Suppressor macrophage treated with lipopolysaccharide for 1 hour (primary cell): Measurements from ENCODE around the gene FOXP1.

ENCODE experiments used
- DNase-seq, 3 donors: peaks; one replicate each; pipeline ENCODE4 v3.0.0-alpha.2; 2020 to 2022

FOXP1 gene

DNA sequence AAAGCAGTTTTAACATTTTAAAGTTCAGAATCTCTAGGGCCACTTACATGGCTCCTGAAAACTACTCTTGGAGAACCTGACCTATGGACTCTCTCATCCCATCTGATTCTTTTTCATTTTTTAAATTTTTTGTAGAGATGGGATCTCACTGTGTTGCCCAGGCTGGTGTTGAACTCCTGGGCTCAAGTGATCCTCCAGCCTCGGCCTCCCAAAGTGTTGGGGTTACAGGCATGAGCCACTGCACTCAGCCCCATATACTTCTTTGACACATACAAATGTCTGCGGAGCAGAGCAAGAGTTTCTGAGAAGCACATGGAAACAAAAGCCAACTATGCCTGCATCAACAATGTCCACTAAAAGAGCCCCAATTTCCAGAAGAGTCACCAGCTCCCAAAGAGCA is 189.8 kb downstream of the FOXP1 start:
- DNase-seq: no peak

DNA sequence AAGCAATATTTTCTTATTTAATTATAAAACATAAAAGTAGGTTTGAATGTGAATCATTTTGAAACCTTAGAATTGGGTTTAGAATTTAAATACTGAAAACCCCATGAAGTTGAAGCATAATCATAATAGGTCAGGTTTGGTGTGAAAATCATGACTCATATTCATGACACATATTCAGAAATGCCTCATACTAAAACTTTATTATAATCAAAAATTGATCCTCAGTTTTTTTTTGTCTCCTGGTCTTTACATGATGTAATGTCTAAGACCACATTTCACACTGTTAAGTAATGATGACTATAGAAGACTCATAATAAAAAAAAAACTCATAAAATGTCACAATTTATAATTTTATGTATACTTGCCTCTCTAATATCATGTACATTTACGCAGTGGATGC is 190.4 kb downstream of the FOXP1 start:
- DNase-seq: peak; percentile 33 to 86 (median 76)

DNA sequence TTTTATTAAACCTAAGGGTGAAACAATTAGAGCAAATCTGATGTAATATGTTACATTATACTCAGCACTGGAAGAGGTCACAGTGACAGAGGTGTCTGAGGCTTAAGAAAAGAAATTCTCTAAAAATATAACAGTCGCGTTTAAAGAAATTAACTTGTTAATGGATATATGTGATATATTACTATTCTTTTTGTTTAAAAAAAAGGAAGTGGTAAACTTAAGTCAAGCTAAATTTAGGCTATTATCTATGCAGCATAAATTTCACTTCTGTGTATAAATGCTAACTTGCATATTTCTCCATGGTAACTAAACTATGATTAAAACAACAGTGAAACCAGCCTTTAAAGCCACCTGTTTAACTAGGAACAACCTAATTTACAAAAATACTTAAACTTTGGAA is 191.3 kb downstream of the FOXP1 start:
- peak in 2 of 3 donors; percentile 51 to 74 for DNase-seq

DNA sequence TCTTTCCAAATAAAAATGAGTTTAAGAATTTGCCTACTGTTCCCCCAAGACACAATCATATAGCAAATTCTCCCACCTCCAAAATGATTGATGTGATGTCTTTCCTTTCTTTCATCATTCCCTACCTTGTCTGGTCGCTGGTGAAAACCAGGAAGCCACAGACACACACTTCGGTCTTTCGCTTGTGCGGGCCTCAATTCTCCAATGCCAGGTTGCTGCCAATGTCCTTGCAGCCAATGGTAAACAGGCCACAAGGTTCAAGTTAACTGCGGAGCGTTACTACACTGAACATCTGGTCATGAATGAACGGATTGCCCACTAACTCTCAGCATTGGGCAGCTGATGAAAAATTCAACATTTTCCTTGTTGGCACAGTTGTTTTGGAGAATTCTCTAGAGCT is 192.2 kb downstream of the FOXP1 start:
- peak in 1 of 3 donors; percentile 22 for DNase-seq

DNA sequence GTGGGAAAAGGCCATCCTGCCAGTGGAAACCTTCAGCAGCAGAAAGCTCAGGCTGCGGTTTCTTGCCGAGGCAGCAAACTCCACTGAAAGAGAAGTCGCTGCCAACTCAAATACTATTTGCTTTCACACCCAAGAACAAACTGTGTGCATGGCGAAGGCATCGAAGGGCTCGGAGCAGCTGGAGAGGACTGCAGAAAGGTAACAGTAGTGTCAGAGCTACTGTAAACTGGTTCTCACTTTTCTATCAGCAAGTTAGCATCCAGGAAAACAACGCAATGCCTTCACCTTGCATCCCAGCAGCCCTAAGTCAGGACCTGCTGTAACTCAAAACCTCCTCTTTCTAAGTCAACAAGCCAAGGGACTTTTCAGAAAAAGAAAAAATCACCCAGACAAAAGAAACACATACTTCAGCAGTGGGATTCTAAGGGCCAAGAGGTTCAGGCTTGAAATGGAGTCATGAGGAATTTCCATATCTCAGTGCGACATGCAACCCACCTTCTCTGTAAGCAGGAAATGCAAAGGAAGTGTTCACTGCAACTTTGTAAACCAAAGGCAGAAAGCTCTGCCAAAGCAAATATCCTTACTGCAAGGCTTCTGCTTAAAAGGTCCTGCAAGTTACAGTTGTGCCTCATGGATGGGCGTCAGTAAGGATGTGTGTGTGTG is 193.5 kb downstream of the FOXP1 start:
- DNase-seq: peak; percentile 39 to 67 (median 51)

DNA sequence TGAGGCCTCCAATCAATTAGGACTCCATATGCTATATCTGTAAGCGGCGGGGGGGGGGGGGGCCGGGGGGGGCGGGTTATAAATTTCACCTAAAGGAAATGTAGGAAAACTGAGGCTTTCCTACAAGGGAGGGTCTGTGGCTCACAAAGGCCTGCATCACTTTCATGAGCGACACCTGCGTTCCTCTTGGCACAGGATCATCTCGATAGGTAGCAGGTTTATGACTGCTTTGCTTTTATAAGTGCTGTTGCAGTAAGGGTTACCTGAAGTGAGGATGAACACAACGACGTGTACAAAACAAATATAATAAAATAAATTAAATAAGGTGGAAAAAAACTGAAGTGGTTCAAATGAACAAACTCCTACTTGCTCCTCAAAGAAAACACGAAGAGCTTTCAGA is 194.3 kb downstream of the FOXP1 start:
- no peak for DNase-seq

DNA sequence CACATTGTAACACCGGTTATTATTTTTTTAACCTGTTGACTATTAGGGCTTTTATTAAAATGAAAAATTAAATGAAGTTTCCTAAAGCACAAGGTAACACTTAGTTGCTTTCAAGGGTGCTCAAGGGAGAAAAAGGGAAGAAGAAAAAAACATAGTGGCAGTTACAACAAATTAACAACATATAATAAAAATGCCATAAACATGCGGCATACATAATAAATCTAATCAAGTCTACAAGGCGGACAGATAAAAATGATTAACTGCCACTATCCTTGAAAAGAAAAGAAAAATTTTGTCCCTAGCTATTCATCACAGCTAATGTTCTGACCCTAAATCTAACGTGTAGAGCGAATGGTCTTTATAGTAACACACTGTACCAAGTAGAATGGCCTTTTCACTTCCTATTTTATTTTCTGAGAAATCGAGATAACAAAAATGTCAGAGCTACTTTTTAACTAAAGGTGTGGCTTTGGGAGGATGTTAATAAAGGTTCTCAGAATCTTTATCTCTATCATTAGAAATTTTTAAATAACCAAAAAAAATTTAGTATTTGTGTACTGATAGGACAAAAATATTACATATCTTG is 194.9 kb downstream of the FOXP1 start:
- DNase-seq: no peak

DNA sequence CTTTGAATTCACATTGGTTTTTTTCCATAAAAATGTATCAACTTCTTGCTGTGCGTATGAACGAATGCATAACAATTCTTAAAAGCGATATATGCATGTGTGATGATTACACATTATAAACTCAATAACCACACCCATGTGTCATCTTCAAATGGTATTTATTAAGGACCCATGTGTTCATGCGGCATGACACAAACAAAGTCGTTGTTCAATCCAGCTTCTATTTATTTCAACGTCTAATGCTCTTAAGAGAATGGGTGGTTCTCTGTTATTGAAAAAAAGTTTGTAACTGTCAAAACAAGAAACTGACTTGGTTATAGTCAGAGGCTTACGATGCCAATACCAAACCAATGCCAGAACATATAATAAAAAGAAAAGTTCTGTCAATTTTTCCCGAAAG is 195.9 kb downstream of the FOXP1 start:
- no peak for DNase-seq

DNA sequence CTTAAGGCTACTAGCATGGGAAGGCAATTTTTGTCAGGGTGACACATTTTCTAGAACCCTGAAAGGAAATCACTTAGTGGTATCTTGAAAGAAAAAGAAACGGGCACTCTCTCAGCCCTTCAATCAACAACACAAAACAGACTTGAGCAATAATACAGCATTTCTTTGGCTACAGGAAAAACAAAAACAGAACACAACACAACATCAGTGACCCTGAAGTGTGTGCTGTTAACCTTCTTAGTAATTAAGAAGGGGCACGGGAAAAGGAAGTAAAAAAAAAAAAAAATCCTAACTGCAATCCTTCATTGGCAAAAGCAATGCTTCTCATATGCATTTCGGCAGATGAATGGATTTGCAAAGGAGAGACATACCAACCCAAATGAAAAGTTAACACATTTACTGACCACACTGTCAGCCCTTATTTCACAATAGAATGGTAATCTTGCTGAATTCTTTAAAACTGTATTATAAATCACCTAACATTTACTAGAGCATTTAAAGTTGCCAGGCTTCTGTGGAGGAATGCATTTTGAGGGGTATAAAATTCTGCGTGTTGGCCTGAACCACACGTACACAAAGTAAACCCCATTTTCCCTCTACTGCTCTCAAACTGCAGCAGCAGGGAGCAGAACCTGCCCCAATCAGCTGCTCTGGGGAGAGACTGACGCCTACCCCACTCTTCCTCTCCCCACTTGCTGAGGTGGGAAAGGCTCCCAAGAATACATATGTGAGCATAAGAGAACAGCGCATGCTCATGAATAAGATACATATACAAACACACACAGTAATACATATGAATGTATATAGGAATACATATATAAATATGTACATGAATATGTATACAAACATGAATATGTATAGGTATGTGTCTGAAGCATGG is 198.5 kb downstream of the FOXP1 start:
- DNase-seq: no peak

DNA sequence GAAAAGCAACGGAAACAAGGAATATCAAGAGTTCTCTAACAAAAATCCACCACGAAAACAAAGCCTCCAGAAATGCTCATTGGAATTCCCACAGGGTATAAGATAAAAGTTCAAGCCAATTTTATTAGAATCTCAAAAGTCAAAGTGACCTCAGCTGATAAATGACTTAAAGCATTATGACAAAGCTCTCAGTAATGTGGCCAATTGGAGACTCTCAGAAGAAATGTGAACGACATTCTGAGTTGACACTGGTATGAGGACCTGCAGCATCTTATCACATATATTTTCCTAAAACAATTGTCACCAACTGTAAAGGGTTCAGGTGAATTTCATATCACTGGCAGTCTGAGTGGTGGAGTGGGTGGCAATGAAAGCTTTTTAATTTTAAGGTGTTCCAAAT is 199.1 kb downstream of the FOXP1 start:
- no peak for DNase-seq

DNA sequence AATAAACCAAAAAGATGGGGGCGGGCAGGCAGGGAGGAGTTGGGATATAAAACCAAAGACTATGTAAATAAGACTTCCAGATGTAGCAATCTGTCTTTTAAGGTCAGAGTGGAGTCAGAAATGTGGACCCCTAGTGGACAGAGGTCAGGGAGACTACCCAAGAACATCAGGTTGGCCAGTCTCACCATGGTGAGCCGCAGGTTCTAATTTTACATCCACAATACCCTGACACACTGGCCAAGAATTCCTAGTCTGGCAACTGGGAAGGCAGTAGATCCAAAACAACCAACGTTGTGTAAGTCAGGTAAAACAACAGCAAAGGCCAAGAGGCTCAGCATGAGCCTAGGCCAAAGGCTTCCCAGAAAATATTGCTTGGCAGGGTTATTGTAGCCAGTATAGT is 203.4 kb downstream of the FOXP1 start:
- DNase-seq: no peak

DNA sequence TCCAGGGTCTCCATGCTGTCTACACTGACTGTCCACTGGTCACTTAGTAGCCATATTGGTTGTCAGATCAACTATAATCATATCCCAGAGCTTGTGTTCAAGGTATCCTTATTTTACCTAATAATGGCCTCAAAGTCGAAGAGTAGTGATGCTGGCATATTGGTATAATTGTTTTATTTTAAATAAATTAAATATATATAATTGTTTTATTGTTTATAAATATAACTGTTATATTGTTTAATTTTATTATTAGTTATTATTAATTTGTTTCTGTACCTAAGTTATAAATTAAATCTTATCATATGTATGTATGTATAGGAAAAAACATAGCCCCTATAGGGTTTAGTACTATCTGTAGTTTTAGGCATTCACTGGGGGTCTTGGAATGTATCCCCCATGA is 205.0 kb downstream of the FOXP1 start:
- DNase-seq: no peak

DNA sequence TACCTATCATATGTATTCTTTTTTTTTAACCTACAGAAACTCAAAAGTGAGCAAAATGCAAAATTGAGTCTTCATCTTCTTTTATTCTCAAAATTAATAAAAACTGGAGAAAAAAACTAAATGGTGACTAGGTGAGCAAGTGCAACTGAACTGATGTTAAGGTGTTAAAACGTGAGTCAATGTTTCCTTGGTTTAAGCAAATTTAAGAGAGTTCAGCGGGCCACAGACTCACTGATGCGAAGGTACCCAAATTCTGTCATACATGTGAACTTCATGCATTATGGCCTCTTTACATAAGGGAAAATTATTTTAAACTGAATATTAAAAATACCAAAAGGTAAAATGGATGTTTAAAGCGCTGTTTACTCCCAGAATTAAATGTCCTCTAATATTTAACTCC is 206.6 kb downstream of the FOXP1 start:
- DNase-seq: no peak

DNA sequence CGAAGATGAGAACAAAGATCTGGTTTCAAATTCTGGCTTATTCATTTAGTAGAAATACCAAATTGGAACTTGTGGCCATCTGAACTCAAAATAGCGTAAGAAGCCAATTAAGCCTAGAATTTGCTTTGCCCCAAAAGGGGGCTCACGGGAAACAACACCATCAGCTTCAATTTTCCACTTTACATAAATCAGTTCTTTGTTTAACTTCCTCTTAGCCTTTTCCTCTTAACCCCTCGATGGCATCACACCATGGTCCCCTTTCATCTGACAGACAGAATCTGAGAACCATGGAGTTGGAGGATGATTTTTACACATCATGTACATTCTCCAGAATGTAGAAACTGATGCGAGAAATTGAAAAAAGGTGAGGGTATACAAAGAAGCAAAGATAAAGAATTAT is 207.0 kb downstream of the FOXP1 start:
- no peak for DNase-seq

DNA sequence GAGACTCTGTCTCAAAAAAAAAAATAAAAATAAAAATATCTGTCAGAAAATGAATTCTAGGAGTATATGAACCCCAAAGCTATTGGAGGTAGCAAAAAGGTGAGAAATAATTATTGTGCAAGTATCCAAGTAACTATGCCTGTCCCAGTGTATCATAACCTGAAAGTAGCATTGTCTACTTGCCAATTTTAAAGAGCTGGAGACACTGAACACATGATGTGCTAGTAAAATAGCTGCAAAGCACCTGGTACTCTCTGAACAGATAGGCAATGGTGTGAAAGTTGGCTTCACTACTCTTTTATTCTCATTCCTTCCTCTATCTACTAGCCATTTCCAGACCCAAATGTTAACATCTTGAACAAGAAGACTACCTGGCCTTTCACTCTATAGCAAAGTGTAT is 208.9 kb downstream of the FOXP1 start:
- DNase-seq: no peak

DNA sequence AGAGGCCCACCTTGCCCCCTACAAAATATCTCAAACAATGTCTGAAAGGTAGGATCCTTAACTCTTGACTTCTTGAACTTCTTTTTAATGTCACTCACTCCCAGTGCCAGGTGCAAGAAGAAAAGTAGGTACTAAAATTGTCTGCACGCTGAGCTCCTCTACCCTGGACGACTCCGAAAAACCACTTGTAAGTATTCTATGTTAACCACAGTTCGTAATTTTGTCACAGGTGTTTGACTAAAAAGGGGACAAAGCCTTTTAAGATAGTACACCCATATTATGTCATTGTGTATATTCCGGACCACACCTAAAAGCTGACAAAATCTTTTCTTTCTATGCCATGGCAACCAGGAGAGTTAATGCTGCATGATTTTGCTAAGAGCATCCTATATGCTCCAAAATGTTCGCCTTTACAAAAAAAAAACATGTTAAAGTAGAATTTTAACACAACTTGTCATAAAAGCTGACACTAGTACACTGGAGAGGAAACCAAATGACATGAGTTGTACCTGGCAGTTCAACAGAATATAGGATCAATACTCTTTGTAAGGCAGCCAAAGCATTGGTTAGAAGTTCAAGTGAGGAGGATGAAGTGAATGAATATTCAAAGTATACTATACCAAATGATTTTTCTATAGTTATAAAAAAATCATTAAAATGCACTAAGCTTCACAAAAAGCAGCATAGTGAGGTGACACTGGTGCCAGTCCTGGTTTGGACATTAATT is 210.5 kb downstream of the FOXP1 start:
- no peak for DNase-seq

DNA sequence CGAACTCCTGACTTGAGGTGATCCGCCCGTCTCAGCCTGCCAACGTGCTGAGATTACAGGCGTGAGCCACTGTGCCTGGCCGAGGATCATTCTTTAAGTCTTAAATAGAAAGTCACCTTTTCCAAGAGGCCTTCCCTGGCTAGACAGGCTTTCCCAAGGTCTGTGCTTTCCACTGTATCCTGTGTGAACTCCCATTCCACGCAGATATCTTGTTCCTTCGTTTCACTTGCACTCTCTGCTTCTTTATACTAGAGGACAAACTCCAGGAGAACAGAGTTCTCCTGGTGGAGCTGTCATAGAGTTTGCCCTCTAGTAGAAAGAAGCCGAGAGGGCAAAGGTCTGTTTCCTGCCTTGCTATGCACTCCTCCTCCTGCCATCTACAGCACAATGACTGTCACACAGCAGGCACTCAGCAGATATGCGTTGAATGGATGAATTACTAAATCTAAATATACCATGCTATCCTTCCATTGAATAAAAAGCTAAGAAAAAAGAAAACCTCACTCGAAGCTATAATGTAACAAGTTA is 211.2 kb downstream of the FOXP1 start:
- no peak for DNase-seq

DNA sequence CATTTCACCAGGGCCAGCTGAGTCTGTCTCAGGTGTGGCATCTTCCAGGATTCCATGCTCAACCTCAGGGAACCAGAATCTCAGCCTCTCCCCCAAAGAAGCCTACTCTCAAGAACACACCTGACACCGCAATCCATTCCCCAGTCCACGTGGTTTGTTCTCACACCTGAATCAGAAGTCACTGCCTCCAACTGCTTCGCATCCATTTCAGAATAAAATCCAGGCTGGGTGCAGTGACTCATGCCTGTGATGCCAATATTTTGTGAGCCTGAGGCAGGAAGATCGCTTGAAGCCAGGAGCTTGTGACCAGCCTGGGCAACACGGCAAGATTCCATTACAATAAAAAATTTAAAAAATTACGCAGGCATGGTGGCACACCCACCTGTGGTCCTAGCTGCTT is 212.2 kb downstream of the FOXP1 start:
- no peak for DNase-seq

DNA sequence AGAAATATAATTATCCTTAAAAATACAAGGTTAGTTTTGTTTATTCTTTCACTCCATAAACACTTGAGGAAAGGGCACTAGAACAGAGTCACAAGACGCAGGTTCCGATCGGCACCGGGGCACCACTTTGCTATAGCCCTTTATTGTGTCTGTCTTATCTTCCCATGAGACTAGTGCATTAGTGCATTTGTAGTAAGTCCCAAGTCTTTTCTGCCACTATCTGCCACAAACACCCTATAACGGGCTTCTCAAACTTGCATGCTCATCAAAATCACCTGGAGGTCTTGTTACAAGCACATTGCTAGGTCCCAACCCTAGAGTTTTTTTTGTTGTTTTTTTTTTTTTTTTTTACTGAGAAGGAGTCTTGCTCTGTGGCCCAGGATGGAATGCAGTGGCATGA is 213.1 kb downstream of the FOXP1 start:
- DNase-seq: no peak

DNA sequence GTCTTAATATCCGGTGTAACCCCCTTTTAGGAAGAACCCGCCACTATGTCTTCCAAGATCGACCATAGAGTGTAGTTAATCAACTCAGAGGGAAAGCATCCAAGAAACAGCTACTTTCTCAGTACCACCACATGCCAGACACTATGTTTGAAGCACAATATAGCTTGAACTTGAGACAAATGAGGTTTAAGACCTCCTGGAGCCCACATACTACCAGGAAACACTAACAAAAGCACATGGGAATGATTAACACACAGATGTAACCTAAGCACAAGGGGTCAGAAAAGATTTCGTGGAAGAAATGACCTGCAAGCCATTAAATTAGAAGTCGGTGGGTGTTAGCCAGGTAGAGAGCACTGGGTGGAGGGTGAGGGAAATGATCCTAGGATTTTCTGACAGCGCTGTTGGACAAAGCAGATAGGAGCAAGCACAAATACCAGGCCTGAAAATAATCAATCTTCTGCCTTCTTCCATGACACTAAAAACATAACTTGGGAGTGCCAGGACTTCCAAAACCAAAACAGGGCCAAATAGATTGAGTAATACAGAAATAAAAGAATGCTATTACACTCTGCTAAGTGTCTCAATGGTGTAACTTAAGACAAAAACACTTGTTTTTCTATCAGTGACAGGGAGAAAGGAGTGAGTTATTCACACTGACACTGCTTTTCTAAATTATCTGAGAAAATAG is 213.7 kb downstream of the FOXP1 start:
- no peak for DNase-seq

DNA sequence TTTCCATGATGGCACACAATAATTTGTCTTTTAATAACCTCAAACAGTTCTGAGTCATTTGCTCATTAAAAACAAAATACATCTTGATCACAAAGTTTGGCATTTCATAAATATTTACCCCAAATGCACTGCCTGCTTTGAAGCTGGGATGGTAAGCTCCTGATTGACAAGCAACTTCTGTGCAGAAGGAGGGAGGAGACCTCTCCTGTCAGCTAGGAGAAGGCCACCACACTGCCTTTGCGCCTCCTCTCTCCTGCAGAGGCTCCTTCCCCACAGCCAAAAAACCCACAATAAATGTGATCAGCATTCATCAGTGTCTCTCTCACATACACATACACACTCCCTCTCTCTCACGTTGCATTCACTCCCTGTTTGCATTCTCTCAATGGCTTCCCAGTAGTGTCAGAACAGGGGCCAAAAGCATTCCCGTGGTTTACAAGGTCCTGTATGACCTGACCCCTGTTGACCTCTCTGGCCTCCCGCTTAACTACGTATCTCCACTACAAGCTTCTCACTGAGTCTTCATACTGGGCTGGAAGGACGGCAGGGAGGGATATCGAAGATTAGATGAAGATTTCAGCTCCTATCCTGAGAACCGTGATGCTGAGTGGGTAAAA is 216.4 kb downstream of the FOXP1 start:
- no peak for DNase-seq

DNA sequence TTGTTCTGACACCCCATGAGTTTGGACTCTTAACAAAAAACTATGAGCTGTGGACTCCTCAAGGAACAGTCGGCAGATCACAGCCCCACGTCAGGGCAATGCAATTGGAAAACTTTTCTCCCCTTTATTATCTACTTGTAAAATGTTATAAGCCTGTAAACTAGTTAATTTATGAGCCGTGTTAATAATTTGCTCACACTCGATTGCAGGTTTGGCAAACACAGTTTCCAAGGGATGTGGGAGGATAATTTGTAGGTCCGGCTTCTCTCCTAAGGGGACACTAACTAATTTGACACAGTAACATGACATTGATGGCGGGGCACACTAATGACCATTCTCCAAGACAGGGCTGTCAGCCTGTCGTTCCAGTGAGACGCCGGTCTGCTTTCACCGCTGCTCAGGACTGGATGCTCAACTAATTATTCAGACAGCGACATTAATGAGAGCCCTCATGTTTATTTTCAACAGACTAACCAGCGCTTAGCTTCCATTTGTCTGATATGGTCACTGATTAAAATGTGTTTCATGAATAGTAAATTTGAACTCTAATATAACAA is 222.1 kb downstream of the FOXP1 start:
- no peak for DNase-seq
